HG03565 (cell line): ENCODE results near the gene AUTS2.

Experiments
- ATAC-seq: cut with Tn5 transposase; IDR thresholded peaks from one replicate; pipeline ENCODE4 v1.9.1; 2021; ENCODE audit warnings: mild to moderate bottlenecking, moderate library complexity; ENCODE audit not compliant: unreplicated experiment

Gene AUTS2

GRCh38 chr7:69959789-69960499 lies 361.7 kb downstream of the AUTS2 start:
- ATAC-seq, result no peak

GRCh38 chr7:69961436-69961835 lies 363.2 kb downstream of the AUTS2 start:
- ATAC-seq, result no peak

- ATAC-seq, result no peak
These were observed 364.2 kb downstream of the AUTS2 start for GRCh38 chr7:69962186-69963065.

- ATAC-seq, result no peak
These were observed 365.1 kb downstream of the AUTS2 start for GRCh38 chr7:69963393-69963792.

- no peak for ATAC-seq
These were observed 368.7 kb downstream of the AUTS2 start for GRCh38 chr7:69966766-69967591.

- ATAC-seq, result no peak
These were observed 369.6 kb downstream of the AUTS2 start for GRCh38 chr7:69967689-69968450.

- ATAC-seq, result no peak
These were observed 370.8 kb downstream of the AUTS2 start for GRCh38 chr7:69968969-69969556.

- ATAC-seq, result no peak
These were observed 383.4 kb downstream of the AUTS2 start for GRCh38 chr7:69981646-69982045.

- no peak for ATAC-seq
These were observed 383.9 kb downstream of the AUTS2 start for GRCh38 chr7:69982197-69982596.

GRCh38 chr7:69989551-69989950 lies 391.3 kb downstream of the AUTS2 start:
- no peak for ATAC-seq

GRCh38 chr7:69992938-69993337 lies 394.7 kb downstream of the AUTS2 start:
- peak; percentile 56 for ATAC-seq

- no peak for ATAC-seq
These were observed 395.9 kb downstream of the AUTS2 start for GRCh38 chr7:69994218-69994617.

- no peak for ATAC-seq
These were observed 396.7 kb downstream of the AUTS2 start for GRCh38 chr7:69994886-69995542.

- ATAC-seq, result no peak
These were observed 397.8 kb downstream of the AUTS2 start for GRCh38 chr7:69996121-69996520.

- ATAC-seq, result no peak
These were observed 402.6 kb downstream of the AUTS2 start for GRCh38 chr7:70000737-70001348.

GRCh38 chr7:70005480-70005879 lies 407.2 kb downstream of the AUTS2 start:
- no peak for ATAC-seq

GRCh38 chr7:70005891-70006260 lies 407.6 kb downstream of the AUTS2 start:
- ATAC-seq, result no peak

GRCh38 chr7:70006261-70006920 lies 408.1 kb downstream of the AUTS2 start:
- no peak for ATAC-seq

- no peak for ATAC-seq
These were observed 410.2 kb downstream of the AUTS2 start for GRCh38 chr7:70008466-70008865.
